Measurements from ENCODE around the gene COLEC12.

- no peak for TF ChIP-seq CTCF (IDR thresholded peaks at IDR 0.05; ENCODE audit: insufficient read depth, low read length, poor library complexity, severe bottlenecking)
- TF ChIP-seq EZH2phosphoT487 (conservative IDR thresholded peaks at IDR 0.05; ENCODE audit: low read length), result no peak
Observed at GRCh38 chr18:525036-525797, 24.7 kb upstream of the COLEC12 start.
